GM12873 (cell line): Measurements from ENCODE around the gene MYO15B.

Experiments
- CTCF ChIP-seq: IDR thresholded peaks from 2 replicates; pipeline ENCODE4 v1.5.1; 2012; ENCODE audit warnings: low read depth, mild to moderate bottlenecking, moderate library complexity, low read length, control low read depth; ENCODE audit not compliant: insufficient read depth; ENCODE audit errors: missing control alignments

Gene MYO15B

GRCh38 chr17:75636381-75637142 is 49.0 kb downstream of the MYO15B start:
- no peak for TF ChIP-seq CTCF

GRCh38 chr17:75637143-75637538 is 49.5 kb downstream of the MYO15B start:
- TF ChIP-seq CTCF: no peak

GRCh38 chr17:75637551-75637950 is 50.0 kb downstream of the MYO15B start:
- no peak for TF ChIP-seq CTCF

GRCh38 chr17:75638893-75639292 is 51.3 kb downstream of the MYO15B start:
- TF ChIP-seq CTCF: no peak

GRCh38 chr17:75639327-75639726 is 51.7 kb downstream of the MYO15B start:
- TF ChIP-seq CTCF: no peak

GRCh38 chr17:75639771-75640555 is 52.4 kb downstream of the MYO15B start:
- TF ChIP-seq CTCF: peak; percentile 9

GRCh38 chr17:75640556-75641119 is 53.0 kb downstream of the MYO15B start:
- TF ChIP-seq CTCF: no peak
